ENCODE data around the gene EIF3I. TPM values are rescaled to one million over a fixed set of nuclear protein-coding genes. Genes with fewer than 3 reads are reported as not detected.

EIF3I gene
- total and polyA plus RNA-seq, 2 of the 13 experiments (the other 11 are each of a cell fraction or from before 2014, with no cell fraction given): 210 to 223 TPM

GRCh38 chr1:32221581-32221979 lies 627 bp upstream of the EIF3I start (continued):
- no peak for TF ChIP-seq ZNF609 (CRISPR knock-in tag; IDR thresholded peaks at IDR 0.05; ENCODE audit: borderline replicate concordance)

- Histone ChIP-seq H3K27me3 (ENCODE audit: control insufficient read depth in 1 of 2, insufficient read depth in 2 of 2, low read length in 2 of 2) (no peaks in the 10 kb centered on the region; a peak in 2 of 5 replicates), H3K4me3 (replicated peaks in 1 of 3; ENCODE audit: insufficient read depth in 1 of 3, low read depth in 2 of 3, low read length in 3 of 3) (0 out of 6 replicates have a peak overlapping the region, but pooled peaks of 1 of the 3 experiments have one; percentile 89), H3K9ac (ENCODE audit: insufficient read depth, low read depth, low read length) (peak overlapping the region; percentile 91; the same call in 1 of the 2 replicates), H3K36me3 (replicated peaks in 1 of 2; ENCODE audit: control insufficient read depth in 1 of 2, insufficient read depth in 2 of 2, low read length in 2 of 2) (peaks cover 18 to 33% of the 10 kb centered on the region in 2 experiments), H3K79me2 (ENCODE audit: insufficient read depth, low read length) (peaks cover 29% of the 10 kb centered on the region), H3K4me1 (ENCODE audit: insufficient read depth, low read length) (peaks cover 29% of the 10 kb centered on the region), H4K20me1 (ENCODE audit: insufficient read depth, low read length) (no peaks in the 10 kb centered on the region; the same call in 1 of the 2 replicates), H3K27ac (ENCODE audit: extremely low read length, insufficient read depth, low read length) (peak overlapping the region; percentile 24), H3K9me3 (ENCODE audit: low read length) (no peaks in the 10 kb centered on the region), H2AFZ (ENCODE audit: low read length) (no peak overlapping the region), H3K4me2 (ENCODE audit: low read depth, low read length) (peak overlapping the region; percentile 91)
- FAIRE-seq (no peak), DNase-seq (ENCODE audit: low spot score) (no peak), ATAC-seq (no peak)
- no TSS peak for BruUV-seq (replicated peaks)
- 85% methylated on average over 3 of the region's 3 CpGs for WGBS (ENCODE audit: low lambda C conversion rate)
- in situ Hi-C loops (cut with HindIII; ENCODE audit: extremely low pct_ligation_motif_present, low pct_unique_long_range_greater_than_20kb) (no loop called here), intact Hi-C loops (cut with micrococcal nuclease; ENCODE audit: unreplicated experiment) (no loop called here)
- TF ChIP-seq STAG1 (CRISPR knock-in tag; IDR thresholded peaks at IDR 0.05) (peak; percentile 34), CENPX (CRISPR knock-in tag; IDR thresholded peaks at IDR 0.05) (no peak), CTCF (CRISPR knock-in tag; IDR thresholded peaks at IDR 0.05) (peak; percentile 45; the same call in 1 of the 2 replicates), CBX2 (IDR thresholded peaks at IDR 0.05; ENCODE audit: low read depth, low read length) (no peak), CBX2 (CRISPR knock-in tag; IDR thresholded peaks at IDR 0.05; ENCODE audit: low read depth) (no peak)
- CTCF ChIA-PET (ENCODE audit: low intra/inter-chr PET ratio, low total read pairs): no interaction called here
- POLR2A ChIA-PET: interaction anchor here (0.9 to 1.4 kb wide), 2 partner anchors 27 to 99 kb away, joined by 4 to 7 read pairs; no protein-coding TSS in a partner anchor
These were observed 1.5 kb downstream of the EIF3I start for GRCh38 chr1:32223683-32224082.

Measured in HepG2 (cell line).